WTC11 (cell line): ENCODE data around the gene CEP68. TPM values are rescaled to one million over a fixed set of nuclear protein-coding genes. Genes with fewer than 3 reads are reported as not detected.

Experiments
- ATAC-seq: fragments of 200-7000 bp; cut with Tn5 transposase; 2 replicates; pipeline ENCODE4 v1.10.0; 2021; ENCODE audit warnings: mild to moderate bottlenecking, moderate library complexity
- CTCF ChIA-PET: fragments of 300-600 bp; sonication (Branson Sonifier 250); formaldehyde crosslinking; loops from one replicate; lab custom pipeline; 2021; ENCODE audit warnings: antibody characterized with exemption; lab: Charles Lee
- POLR2A ChIA-PET: fragments of 350-600 bp; sonication (Branson Sonifier 250); formaldehyde crosslinking; loops from one replicate; lab custom pipeline; 2021; ENCODE audit warnings: antibody characterized with exemption; lab: Charles Lee
- DNase-seq: peaks from one replicate; pipeline ENCODE4 v3.0.0; 2021; ENCODE audit warnings: low spot score
- H3K27ac Mint-ChIP-seq: 2 replicates; pipeline ENCODE4 v1.8.0; 2021; ENCODE audit warnings: mixed read lengths
- H3K27me3 Mint-ChIP-seq: 2 replicates; pipeline ENCODE4 v1.8.0; 2021; ENCODE audit warnings: low read depth, mild to moderate bottlenecking, moderate library complexity, mixed read lengths
- H3K36me3 Mint-ChIP-seq: 2 replicates; pipeline ENCODE4 v1.8.0; 2021; ENCODE audit warnings: mixed read lengths
- H3K4me1 Mint-ChIP-seq: 2 replicates; pipeline ENCODE4 v1.8.0; 2022; ENCODE audit warnings: mixed read lengths
- H3K4me3 Mint-ChIP-seq: 2 replicates; pipeline ENCODE4 v1.8.0; 2021; ENCODE audit warnings: mild to moderate bottlenecking, moderate library complexity, mixed read lengths
- H3K9me3 Mint-ChIP-seq: 2 replicates; pipeline ENCODE4 v1.8.0; 2021; ENCODE audit warnings: mixed read lengths
- AFF4 ChIP-seq: sonication (generic); formaldehyde crosslinking; IDR thresholded peaks from 2 replicates; pipeline ENCODE4 v1.8.1; 2023; ENCODE audit warnings: mild to moderate bottlenecking, missing genetic modification reagents, borderline replicate concordance
- ATF2 ChIP-seq: sonication (generic); formaldehyde crosslinking; IDR thresholded peaks from 2 replicates; pipeline ENCODE4 v1.8.1; 2022; ENCODE audit warnings: low read depth, missing genetic modification reagents, borderline replicate concordance
- E2F5 ChIP-seq: sonication (generic); formaldehyde crosslinking; IDR thresholded peaks from 2 replicates; pipeline ENCODE4 v1.8.1; 2022; ENCODE audit warnings: mild to moderate bottlenecking, moderate library complexity, missing genetic modification reagents
- ERG ChIP-seq: fragments of 250-450 bp; sonication (Bioruptor Pico); IDR thresholded peaks from 2 replicates; pipeline ENCODE4 v1.8.0; 2021; ENCODE audit warnings: mild to moderate bottlenecking
- ETV6 ChIP-seq: sonication (generic); formaldehyde crosslinking; IDR thresholded peaks from 2 replicates; pipeline ENCODE4 v1.8.1; 2022; ENCODE audit warnings: mild to moderate bottlenecking, missing genetic modification reagents
- FOXK1 ChIP-seq: sonication (generic); formaldehyde crosslinking; IDR thresholded peaks from 2 replicates; pipeline ENCODE4 v1.8.0; 2022; ENCODE audit warnings: mild to moderate bottlenecking, moderate library complexity, missing genetic modification reagents
- FOXP4 ChIP-seq: sonication (generic); formaldehyde crosslinking; IDR thresholded peaks from 2 replicates; pipeline ENCODE4 v1.8.0; 2022; ENCODE audit warnings: mild to moderate bottlenecking, missing genetic modification reagents
- GTF2I ChIP-seq: fragments of 250-450 bp; sonication (Bioruptor Pico); conservative IDR thresholded peaks from 2 replicates; pipeline ENCODE4 v1.4.0; 2021; ENCODE audit warnings: mild to moderate bottlenecking
- MYBL2 ChIP-seq: sonication (generic); formaldehyde crosslinking; IDR thresholded peaks from 2 replicates; pipeline ENCODE4 v1.8.1; 2023; ENCODE audit warnings: mild to moderate bottlenecking, moderate library complexity, missing genetic modification reagents
- NFE2L1 ChIP-seq: sonication (generic); formaldehyde crosslinking; IDR thresholded peaks from 2 replicates; pipeline ENCODE4 v1.8.1; 2023; ENCODE audit warnings: missing genetic modification reagents
- NR3C1 ChIP-seq: sonication (generic); formaldehyde crosslinking; conservative IDR thresholded peaks from 2 replicates; pipeline ENCODE4 v1.8.1; 2023; ENCODE audit warnings: low read depth, mild to moderate bottlenecking, missing genetic modification reagents
- SP1 ChIP-seq: sonication (generic); formaldehyde crosslinking; conservative IDR thresholded peaks from 2 replicates; pipeline ENCODE4 v1.8.1; 2022; ENCODE audit warnings: missing genetic modification reagents
- ZBTB21 ChIP-seq: sonication (generic); formaldehyde crosslinking; IDR thresholded peaks from 2 replicates; pipeline ENCODE4 v1.8.1; 2023; ENCODE audit warnings: mild to moderate bottlenecking, missing genetic modification reagents, borderline replicate concordance
- ZNF671 ChIP-seq: fragments of 250-450 bp; sonication (Bioruptor Pico); IDR thresholded peaks from 2 replicates; pipeline ENCODE4 v1.8.0; 2021; ENCODE audit warnings: mild to moderate bottlenecking
- total RNA-seq: library from RNA; stranded (reverse); gene quantifications from 3 replicates; pipeline ENCODE4 v1.2.3, GENCODE V29; 2021
- TF ChIP-seq, protein P1 (sequence below): sonication (generic); formaldehyde crosslinking; IDR thresholded peaks from 2 replicates; pipeline ENCODE4 v1.8.1; 2023; ENCODE audit warnings: mild to moderate bottlenecking, missing genetic modification reagents, moderate library complexity
- TF ChIP-seq, protein P2 (sequence below): sonication (generic); formaldehyde crosslinking; IDR thresholded peaks from 2 replicates; pipeline ENCODE4 v1.8.1; 2022; ENCODE audit warnings: missing genetic modification reagents, borderline replicate concordance

CEP68 gene
- total RNA-seq, 1 experiment from 2014 or later = 16.7 TPM

- Mint-ChIP-seq H3K36me3 (peaks cover 41% of the 10 kb centered on the region), H3K27ac (no peak overlapping the region), H3K9me3 (no peaks in the 10 kb centered on the region), H3K4me3 (no peak overlapping the region)
- DNase-seq = no peak
- POLR2A ChIA-PET = no interaction called here
- no peak for ATAC-seq
- TF ChIP-seq ETV6 (CRISPR knock-in tag) = no peak
- TF ChIP-seq E2F5 (CRISPR knock-in tag) = no peak
- TF ChIP-seq, protein P1, sequence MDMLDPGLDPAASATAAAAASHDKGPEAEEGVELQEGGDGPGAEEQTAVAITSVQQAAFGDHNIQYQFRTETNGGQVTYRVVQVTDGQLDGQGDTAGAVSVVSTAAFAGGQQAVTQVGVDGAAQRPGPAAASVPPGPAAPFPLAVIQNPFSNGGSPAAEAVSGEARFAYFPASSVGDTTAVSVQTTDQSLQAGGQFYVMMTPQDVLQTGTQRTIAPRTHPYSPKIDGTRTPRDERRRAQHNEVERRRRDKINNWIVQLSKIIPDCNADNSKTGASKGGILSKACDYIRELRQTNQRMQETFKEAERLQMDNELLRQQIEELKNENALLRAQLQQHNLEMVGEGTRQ (CRISPR knock-in tag) = no peak
- TF ChIP-seq, protein P2, sequence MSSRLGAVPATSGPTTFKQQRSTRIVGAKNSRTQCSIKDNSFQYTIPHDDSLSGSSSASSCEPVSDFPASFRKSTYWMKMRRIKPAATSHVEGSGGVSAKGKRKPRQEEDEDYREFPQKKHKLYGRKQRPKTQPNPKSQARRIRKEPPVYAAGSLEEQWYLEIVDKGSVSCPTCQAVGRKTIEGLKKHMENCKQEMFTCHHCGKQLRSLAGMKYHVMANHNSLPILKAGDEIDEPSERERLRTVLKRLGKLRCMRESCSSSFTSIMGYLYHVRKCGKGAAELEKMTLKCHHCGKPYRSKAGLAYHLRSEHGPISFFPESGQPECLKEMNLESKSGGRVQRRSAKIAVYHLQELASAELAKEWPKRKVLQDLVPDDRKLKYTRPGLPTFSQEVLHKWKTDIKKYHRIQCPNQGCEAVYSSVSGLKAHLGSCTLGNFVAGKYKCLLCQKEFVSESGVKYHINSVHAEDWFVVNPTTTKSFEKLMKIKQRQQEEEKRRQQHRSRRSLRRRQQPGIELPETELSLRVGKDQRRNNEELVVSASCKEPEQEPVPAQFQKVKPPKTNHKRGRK (CRISPR knock-in tag) = no peak
- no peak for TF ChIP-seq AFF4 (CRISPR knock-in tag)
- TF ChIP-seq SP1 (CRISPR knock-in tag) = no peak
- no peak for TF ChIP-seq ERG (CRISPR knock-in tag)
- TF ChIP-seq ZNF671 = no peak
- no peak for TF ChIP-seq ZBTB21 (CRISPR knock-in tag)
- no peak for TF ChIP-seq ATF2
- no peak for TF ChIP-seq NR3C1 (CRISPR knock-in tag)
- TF ChIP-seq NFE2L1 (CRISPR knock-in tag) = no peak
- no peak for TF ChIP-seq FOXP4 (CRISPR knock-in tag)
- no peak for TF ChIP-seq MYBL2 (CRISPR knock-in tag)
- TF ChIP-seq GTF2I = no peak
- TF ChIP-seq FOXK1 = no peak
- TF ChIP-seq, all 79 proteins: peak for 0
- no peaks in the 10 kb centered on the region for H3K4me1 Mint-ChIP-seq
- no peaks in the 10 kb centered on the region for H3K27me3 Mint-ChIP-seq
- CTCF ChIA-PET = no interaction called here
Observed at GRCh38 chr2:65097844-65098243, 41.6 kb downstream of the CEP68 start.
